Epithelial cell of esophagus (primary cell): ENCODE results near the gene ZGRF1.

Source experiments
- DNase-seq: peaks from one replicate; pipeline ENCODE4 v3.0.0; 2010; ENCODE audit warnings: low read depth
- H3K4me3 ChIP-seq: 2 replicates; pipeline ENCODE4 v1.5.1; 2011; ENCODE audit warnings: mild to moderate bottlenecking, low read length, control low read depth
- CTCF ChIP-seq: IDR thresholded peaks from 2 replicates; pipeline ENCODE4 v1.5.1; 2011; ENCODE audit warnings: low read depth, mild to moderate bottlenecking, low read length, control low read depth, inconsistent platforms; ENCODE audit not compliant: insufficient read depth; ENCODE audit errors: missing control alignments

The ZGRF1 gene

DNA sequence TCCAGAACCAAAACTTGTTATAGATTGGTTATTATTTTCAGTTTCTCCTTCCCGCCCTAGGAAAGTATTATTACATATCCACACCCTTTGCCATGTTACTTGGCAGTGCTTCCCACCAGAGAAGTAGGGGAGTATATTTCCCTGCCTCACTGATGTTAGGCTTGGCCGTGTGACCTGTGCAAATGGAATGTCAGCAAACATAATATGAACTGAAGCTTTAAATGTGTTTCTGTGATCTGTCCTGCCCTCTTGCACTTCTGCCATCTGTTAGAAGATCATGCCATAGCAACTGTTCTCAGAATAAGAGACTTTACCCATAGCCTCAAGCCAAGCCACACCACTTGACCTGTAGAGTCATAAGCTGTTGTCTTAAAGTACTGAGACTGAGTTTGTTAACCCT lies 84.0 kb downstream of the ZGRF1 start:
- peak; percentile 58 for DNase-seq
- no peak overlapping the region for H3K4me3 ChIP-seq
- TF ChIP-seq CTCF = no peak

- peak; percentile 72 for DNase-seq
- no peak for TF ChIP-seq CTCF
- H3K4me3 ChIP-seq = no peak overlapping the region
These were observed 86.0 kb downstream of the ZGRF1 start for GRCh38 chr4:112550728-112551127.

- TF ChIP-seq CTCF = no peak
- no peak overlapping the region for H3K4me3 ChIP-seq
- no peak for DNase-seq
These were observed 90.2 kb downstream of the ZGRF1 start for GRCh38 chr4:112546476-112546875.

GRCh38 chr4:112545346-112545745 lies 91.4 kb downstream of the ZGRF1 start:
- H3K4me3 ChIP-seq = no peak overlapping the region
- no peak for TF ChIP-seq CTCF
- DNase-seq = no peak

DNA sequence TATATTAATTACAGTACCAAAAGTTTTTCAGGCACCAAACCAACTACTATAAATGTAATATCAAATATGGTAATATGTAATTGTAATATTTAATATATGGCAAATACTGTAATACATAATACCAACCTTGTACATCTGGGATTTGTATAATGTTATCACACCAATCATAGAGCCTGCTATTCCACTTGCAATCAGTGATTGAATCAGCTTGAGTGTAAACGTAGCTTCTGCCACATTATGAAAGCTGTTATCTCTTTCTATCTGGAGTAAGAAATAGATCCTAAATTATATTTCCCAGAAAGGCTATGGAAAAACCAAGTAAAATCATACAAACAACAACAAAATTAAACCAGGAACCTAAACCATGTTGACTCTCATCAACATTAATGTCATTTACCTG lies 96.0 kb downstream of the ZGRF1 start:
- TF ChIP-seq CTCF = no peak
- H3K4me3 ChIP-seq = no peak overlapping the region
- no peak for DNase-seq

GRCh38 chr4:112536123-112536522 lies 100.6 kb downstream of the ZGRF1 start:
- DNase-seq = no peak
- no peak overlapping the region for H3K4me3 ChIP-seq
- TF ChIP-seq CTCF = no peak

- no peak overlapping the region for H3K4me3 ChIP-seq
- TF ChIP-seq CTCF = no peak
- DNase-seq = peak; percentile 44
These were observed 104.4 kb downstream of the ZGRF1 start for GRCh38 chr4:112532267-112532666.
